Activated CD8-positive, alpha-beta memory T cell treated with anti-CD3 and anti-CD28 coated beads, Interleukin-2, amount 50 U/mL, for 24 hours (primary cell): Measurements from ENCODE around the gene SLC33A1.
"Not testable (repeated sequence)": the region's sequence is repeated elsewhere in the genome, so short reads cannot be mapped to it uniquely, and the experiment has no call there.

Experiments used
- DNase-seq: peaks from one replicate; pipeline ENCODE4 v3.0.0-alpha.2; 2020; ENCODE audit errors: extremely low read depth

The SLC33A1 gene

GRCh38 chr3:155854141-155854940 is at the start of gene SLC33A1:
TSS of gene SLC33A1 (minus strand) at chr3:155854427. CDS start at chr3:155853997, 430 bp downstream.
- DNase-seq, result peak; percentile 96

- DNase-seq, result no peak
Measured at GRCh38 chr3:155895379-155895900, 41.2 kb upstream of the SLC33A1 start.

GRCh38 chr3:155891321-155891720 is 37.1 kb upstream of the SLC33A1 start:
- no peak for DNase-seq

GRCh38 chr3:155890671-155891190 is 36.5 kb upstream of the SLC33A1 start:
- no peak for DNase-seq

- no peak for DNase-seq
Measured at GRCh38 chr3:155889952-155890351, 35.7 kb upstream of the SLC33A1 start.

GRCh38 chr3:155889212-155889611 is 35.0 kb upstream of the SLC33A1 start:
- DNase-seq, result no peak

GRCh38 chr3:155886915-155887314 is 32.7 kb upstream of the SLC33A1 start:
- no peak for DNase-seq

GRCh38 chr3:155886348-155886747 is 32.1 kb upstream of the SLC33A1 start:
- DNase-seq, result not testable (repeated sequence)

GRCh38 chr3:155885292-155885691 is 31.1 kb upstream of the SLC33A1 start:
- no peak for DNase-seq

- DNase-seq, result no peak
Measured at GRCh38 chr3:155884292-155884691, 30.1 kb upstream of the SLC33A1 start.

- DNase-seq, result no peak
Measured at GRCh38 chr3:155880286-155880685, 26.1 kb upstream of the SLC33A1 start.

GRCh38 chr3:155876503-155876902 is 22.3 kb upstream of the SLC33A1 start:
- DNase-seq, result no peak

GRCh38 chr3:155876037-155876436 is 21.8 kb upstream of the SLC33A1 start:
- no peak for DNase-seq

GRCh38 chr3:155872904-155873646 is 18.8 kb upstream of the SLC33A1 start:
- DNase-seq, result no peak

- no peak for DNase-seq
Measured at GRCh38 chr3:155871746-155872158, 17.5 kb upstream of the SLC33A1 start.

- no peak for DNase-seq
Measured at GRCh38 chr3:155870945-155871745, 16.9 kb upstream of the SLC33A1 start.

GRCh38 chr3:155870133-155870944 is 16.1 kb upstream of the SLC33A1 start, which contains the start of gene GMPS:
TSS of gene GMPS (plus strand) at chr3:155870650. CDS start at chr3:155870871, 221 bp downstream.
- peak; percentile 81 for DNase-seq

GRCh38 chr3:155869691-155870090 is 15.5 kb upstream of the SLC33A1 start:
- DNase-seq, result no peak

GRCh38 chr3:155863072-155863784 is 9.0 kb upstream of the SLC33A1 start:
- no peak for DNase-seq
